ENCODE results near the gene ADH4.
A peak's percentile ranks its signal among the peaks of the same experiment; 100 is the strongest.
"Not testable (repeated sequence)": the region's sequence is repeated elsewhere in the genome, so short reads cannot be mapped to it uniquely, and the experiment has no call there.

Gene ADH4

DNA sequence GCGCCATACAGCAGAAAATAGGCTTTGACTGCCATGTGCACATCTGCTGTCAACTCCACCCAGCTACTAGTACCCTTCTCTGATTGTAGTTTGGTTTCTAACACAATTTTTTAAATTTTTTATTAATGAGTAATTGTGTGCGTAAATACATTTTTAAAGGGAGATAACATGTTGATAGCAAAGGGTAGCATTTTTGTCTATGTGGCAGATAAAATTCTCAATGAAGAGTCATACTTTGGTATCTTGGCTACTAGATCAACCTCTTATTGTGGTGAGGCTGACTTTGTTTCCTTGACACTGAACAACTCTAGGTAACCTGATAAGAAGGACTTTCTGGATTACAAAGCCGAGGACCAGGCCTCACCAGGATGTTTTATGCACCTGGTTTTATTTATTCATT, 9.5 kb downstream of the ADH4 start:
- DNase-seq (ENCODE audit: low spot score): no peak

DNA sequence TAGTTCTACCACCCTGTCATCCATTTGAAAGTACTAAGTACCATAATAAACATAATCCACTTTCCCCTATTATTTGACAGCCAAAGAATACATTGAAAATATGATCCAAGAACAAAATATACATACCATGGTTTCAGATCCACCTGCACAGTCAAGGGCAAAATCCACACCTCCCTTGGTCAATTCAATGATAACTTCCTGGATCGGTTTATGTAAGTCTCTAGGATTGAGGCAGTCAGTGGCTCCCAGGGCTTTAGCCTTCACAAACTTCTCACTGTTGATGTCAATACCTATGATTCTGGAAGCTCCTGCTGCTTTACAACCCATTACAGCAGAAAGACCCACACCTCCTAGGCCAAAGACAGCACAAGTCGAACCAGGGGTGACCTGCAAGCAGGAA, 12.7 kb downstream of the ADH4 start:
- no peak for DNase-seq (ENCODE audit: low spot score)

DNA sequence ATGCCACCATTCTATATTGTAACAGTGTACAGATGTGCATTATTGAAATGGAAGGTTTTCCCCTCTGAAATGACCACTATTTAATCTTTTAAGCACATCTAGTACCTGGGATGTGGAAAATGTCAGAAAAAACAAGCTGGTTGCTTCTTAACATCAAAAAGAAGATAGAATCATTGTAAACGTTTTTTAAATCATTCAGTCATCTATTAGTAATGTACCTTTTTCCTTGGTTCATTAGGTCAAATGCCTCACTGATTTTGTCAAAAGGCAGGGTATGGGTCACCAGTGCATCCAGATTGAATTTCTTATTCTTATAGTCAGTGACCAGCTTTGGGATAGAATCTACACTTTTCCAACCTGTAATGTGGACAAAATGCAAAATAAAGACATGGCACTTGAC, 17.7 kb downstream of the ADH4 start:
- no peak for DNase-seq (ENCODE audit: low spot score)

DNA sequence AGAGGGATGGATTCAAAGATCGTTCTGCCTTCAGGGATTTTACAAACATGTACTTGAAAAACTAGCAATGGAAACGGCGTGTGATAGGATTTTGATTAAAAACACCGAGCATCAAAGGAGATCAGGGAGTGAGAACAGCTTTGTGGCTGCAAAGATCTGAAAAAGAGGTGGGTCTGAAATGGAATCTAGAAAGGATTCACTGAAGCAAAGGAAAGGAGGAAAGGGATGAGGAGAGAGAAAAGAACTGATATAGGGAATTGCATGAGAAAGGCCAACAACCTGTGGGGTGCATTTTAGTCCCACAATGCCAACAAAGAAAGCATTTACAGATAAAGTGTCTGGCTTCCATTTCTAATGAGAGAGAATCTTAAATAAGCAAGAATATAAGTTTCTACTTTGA, 23.1 kb downstream of the ADH4 start:
- DNase-seq (ENCODE audit: low spot score): no peak

DNA sequence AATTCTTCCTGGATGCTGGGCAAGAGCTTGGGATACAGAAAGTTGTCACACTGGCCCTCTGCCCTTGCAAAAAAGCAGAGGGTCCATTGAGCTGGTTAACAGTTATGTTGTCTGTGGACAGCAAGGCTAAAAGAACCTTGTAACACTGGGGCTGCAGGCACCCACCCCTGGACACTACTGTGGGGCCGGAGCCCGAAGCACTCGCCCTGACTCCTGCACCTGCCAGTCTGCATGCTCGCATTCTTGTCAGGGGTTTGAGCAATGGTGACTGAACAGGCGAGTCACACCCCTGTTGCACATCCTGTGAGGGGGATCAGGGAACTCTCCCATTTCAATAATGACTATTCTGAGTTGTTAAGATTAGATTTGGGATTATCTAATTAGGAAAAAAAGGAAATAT, 23.6 kb downstream of the ADH4 start:
- DNase-seq (ENCODE audit: low spot score): no peak

DNA sequence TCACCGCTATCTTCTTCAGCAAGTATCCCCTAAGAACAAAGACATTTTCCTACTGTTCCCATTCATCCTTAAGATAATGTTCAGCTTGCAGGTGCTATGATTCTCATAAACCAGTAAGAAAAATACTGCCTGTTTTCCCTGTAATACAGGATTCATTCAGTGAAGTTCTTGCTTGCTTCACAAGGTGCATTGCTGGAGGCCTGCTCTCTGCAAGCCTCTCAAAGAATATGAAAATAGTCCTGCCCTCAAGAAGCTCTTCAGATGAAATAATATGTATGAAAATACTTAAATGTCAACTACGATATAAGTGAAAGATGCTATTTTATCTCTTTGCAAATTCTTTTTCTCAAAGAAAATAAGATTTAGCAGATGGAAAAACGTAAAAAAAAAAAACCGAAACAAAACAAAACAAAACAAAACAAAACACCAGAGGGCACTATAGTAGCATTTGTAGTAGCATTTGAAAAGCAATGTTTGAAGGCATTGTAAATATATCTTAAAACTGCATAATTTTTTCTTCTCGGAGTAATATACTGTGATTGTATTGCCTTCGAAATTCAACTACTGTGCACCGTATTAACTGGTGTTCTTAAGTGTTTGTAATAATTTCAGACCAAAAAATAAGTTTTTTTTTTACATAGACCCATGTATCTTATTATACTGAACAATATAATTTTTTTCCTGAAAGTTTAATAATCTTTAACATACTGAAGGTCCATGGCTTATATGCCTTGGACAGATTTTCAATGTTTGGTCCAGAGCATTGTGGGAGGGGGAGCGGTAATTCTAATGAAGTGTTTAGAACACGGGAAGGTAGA, 26.0 kb downstream of the ADH4 start:
- no peak for DNase-seq (ENCODE audit: low spot score)

DNA sequence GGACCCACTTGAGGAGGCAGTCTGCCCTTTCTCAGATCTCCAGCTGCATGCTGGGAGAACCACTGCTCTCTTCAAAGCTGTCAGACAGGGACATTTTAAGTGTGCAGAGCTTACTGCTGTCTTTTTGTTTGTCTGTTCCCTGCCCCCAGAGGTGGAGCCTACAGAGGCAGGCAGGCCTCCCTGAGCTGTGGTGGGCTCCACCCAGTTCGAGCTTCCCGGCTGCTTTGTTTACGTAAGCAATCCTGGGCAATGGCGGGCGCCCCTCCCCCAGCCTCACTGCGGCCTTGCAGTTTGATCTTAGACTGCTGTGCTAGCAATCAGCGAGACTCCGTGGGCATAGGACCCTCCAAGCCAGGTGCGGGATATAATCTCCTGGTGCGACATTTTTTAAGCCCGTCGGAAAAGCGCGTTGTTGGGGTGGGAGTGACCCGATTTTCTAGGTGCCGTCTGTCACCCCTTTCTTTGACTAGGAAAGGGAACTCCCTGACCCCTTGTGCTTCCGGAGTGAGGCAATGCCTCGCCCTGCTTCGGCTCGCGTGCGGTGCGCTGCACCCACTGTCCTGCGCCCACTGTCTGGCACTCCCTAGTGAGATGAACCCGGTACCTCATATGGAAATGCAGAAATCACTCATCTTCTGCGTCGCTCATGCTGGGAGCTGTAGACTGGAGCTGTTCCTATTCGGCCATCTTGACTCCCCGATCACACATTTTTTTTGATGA, 26.8 kb downstream of the ADH4 start:
- DNase-seq (ENCODE audit: low spot score): not testable (repeated sequence)

DNA sequence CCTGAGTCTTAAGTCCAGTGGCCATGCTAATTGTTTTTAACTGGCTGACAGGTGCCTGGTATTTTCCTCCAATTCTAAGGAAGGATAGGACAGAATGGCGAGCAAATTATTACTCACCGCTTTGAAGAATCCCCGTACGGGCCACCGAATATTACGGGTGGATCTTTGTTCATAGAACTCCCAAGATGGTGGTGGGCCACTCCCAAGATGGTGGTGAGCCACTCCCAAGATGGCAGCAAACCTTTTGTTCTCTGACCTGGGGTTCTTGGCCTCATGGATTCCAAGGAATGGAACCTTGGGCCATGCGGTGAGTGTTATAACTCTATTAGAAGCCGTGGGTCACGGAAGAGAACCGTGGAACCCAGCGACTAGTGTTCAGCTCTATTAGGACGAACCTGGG, 34.8 kb downstream of the ADH4 start:
- DNase-seq (ENCODE audit: low spot score): not testable (repeated sequence)

DNA sequence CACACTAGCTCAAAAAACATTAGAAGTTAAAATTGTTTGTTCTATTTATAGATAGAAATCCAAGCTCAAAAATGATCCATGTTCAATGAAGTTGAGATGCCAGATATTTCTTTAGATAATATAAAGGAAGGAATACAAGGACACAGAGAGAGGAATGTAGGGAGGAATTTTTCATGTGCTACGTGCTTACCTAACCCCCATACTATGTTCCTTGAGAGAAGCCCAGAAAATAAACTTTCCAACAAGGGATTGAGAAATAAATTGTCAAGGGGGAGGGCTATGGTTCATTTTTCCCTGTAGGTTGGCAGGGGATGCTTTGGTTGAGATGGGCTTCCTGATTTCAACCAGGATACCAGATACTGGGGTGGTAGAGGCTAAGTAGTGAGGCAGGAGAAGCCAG, 39.9 kb downstream of the ADH4 start:
- no peak for DNase-seq (ENCODE audit: low spot score)

DNA sequence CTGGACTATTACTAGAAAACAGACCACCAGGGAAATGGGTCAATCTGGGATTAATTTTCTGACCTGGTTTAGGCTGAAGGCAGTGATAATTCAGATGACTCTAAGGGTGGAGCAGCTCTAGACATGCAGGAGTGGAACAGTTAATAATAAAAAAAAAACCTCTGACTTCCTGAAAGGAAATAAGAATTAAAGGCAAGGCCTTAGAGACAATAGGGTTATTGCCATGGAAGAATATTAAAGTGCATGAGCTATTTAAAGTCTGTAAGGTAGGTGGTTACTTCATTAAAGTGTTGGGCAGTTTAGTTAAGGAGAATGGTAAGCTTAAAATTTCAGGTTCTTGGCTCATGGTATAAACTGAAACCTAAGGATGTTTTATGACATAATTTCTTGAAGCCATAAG, 40.9 kb downstream of the ADH4 start:
- DNase-seq (ENCODE audit: low spot score): no peak

DNA sequence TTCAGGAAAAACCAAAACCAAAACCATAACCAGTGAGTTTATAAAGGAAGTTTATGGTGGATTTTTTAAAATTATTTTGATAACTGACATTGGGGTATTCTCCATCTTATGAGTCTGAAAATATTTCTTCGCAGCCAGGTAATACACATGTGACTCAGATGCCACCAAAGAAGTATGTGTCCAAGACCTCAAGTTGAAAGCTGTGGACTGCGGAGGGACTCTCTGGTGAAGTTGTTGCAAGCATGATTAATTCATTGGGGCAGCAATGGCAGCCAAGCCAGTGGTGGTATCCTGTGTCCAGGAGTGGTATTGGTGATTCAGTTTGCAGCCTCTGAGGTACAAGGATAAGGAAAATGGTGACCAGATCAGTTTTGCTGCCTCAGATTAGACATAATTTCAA, 41.5 kb downstream of the ADH4 start:
- no peak for DNase-seq (ENCODE audit: low spot score)

DNA sequence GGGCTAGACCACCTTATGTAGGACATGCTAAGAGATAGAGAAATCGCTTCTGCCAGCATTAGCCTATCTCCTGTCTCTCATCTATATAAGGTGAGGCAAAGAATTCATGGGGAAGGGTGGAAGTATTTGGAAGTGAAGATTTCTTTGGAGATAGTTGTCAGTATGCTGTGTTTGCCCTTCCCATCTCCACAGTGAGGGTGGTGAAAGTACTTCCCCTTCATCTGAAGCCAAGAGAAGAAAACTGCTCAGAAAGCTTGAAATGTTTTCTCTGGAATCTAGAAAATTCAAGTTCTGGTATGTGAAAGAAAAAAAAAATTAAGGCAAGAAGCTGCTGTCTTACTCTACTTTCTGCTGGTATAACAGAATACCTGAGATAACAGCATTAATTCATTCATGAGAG, 43.2 kb downstream of the ADH4 start:
- no peak for DNase-seq (ENCODE audit: low spot score)

DNA sequence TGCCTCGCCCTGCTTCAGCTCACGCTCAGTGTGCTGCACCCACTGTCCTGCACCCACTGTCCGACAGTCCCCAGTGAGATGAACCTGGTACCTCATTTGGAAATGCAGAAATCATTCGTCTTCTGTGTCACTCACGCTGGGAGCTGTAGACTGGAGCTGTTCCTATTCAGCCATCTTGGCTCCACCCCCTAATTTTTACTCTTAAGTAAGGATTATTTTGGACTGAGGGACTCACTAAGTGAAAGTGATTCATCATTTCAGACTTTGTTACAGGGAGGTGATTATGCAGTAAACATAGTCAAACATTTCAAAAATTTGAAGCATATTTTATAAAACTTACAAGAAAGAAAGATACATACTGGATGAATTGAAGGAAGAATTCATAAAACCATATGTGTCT, 44.3 kb downstream of the ADH4 start:
- DNase-seq (ENCODE audit: low spot score): not testable (repeated sequence)

DNA sequence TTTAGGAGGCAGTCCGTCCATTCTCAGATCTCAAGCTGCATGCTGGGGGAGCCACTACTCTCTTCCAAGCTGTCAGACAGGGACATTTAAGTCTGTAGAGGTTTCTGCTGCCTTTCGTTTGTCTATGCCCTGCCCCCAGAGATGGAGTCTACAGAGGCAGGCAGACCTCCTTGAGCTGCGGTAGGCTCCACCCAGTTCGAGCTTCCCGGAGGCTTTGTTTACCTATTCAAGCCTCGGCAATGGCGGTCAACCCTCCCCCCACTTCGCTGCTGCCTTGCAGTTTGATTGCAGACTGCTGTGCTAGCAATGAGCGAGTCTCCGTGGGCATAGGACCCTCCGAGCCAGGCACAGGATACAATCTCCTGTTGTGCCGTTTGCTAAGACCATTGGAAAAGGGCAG, 44.8 kb downstream of the ADH4 start:
- no peak for DNase-seq (ENCODE audit: low spot score)

DNA sequence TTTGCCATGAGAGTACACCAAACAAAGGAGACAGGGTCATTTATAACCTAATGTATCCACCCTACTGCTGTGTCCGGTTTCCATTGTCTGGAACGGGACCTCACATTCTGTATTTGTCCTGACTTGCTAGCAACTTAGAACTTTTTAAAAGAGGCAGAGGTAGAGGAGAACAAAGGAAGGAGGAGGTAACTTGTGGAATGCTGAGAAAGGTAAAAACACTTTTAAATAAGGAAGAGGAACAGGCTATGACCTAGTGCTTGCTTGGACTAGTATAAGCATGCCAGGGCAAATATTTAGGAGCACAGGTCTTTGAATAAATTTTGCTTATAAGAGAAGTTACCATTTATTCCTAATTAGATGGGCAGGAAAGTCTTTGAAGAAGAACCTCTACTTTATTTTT, 52.3 kb downstream of the ADH4 start:
- not testable (repeated sequence) for DNase-seq (ENCODE audit: low spot score)

DNA sequence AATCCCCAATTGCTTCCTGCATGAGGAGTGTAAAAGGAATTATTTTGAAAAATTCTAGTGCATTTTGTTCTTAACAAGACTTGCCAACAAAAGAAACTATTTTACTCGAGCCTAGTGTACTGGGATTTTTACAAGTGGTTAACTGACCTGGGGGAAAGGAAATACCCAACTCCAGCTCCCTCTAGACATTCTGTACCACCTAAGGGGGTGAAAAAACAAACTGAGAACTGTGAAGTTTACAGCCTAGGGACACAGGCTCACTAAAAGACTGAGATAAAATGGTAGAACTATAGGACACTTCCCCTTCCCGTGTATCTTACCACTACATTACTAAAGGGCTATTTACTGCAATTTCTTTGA, 52.9 kb downstream of the ADH4 start:
- DNase-seq (ENCODE audit: low spot score): no peak

DNA sequence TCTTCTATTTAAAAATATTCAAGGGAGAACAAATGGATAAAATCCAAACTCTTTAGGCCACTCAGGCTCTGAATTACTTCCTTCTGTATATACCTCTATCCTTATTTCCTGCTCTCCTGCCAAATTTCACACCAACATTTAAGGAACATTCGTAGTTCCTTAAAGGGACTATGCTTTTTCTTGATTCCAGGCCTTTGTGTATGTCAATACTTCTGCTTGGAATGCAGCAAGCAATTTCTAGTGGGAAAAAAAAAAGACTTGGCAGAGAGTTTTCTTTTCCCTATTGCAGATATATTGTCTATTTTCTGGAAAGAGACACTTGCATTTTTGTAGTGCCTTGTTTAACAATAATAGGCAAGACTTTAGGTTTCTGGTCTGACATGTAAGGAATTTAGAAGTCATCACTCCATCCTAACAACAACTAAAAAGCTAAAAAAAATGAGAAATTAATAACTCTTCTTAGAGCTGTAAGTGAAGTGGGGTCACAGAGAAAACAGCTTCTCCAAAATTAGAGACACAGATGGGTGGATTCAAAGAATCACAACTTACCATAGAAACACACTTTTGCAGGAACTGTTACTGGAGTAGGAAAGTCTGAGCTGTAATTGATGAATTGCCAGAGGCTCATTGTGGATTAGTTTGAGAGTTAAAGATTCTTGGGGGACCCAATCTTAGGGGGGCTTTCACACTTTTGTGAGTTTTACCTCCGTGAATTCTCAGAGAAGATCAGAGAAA, 53.4 kb downstream of the ADH4 start:
- DNase-seq (ENCODE audit: low spot score): no peak

DNA sequence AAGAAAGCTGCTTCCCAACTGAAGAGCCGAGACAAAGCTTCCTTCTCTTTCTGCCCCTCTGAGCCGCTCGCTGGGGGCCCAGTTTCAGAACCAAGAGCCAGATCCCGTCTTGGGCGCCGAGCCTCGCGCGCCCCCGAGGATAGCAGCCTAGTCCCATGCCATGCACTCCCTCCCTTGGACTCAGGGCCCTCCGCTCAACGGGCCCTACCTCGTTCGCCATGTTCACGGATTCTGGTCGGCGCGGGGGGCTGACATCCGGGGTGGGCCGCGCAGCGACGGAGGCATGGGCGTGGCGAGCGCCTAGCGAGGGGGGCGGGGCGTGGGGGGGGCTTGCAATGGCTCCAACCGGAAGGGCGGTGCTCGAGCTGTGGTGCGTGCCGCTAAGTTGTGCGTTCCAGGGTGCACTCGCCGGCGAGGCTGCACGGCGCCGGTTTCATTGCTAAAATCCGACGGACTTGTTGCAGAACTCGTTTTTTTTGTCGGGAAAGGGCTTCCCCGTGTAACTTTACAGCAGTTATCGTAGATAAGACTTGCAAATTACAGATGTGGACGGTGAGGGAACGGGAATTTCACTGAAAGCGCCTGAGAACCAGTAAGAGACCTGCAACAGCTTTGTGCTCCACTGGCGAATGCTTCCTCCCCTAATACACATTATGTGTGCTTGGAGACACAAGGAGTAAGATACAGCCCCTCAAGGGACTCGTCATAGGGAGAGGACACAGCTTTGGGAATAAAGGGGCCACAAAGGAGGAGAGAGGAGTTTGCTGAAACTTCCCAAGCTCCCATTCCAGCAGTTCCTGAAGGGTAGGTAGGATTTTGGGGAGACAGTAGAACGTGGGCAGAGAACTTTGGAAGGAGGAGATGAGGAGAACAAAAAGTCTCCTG, 55.4 kb downstream of the ADH4 start, which contains the start of gene ADH5:
Gene ADH5 (minus strand): TSS at position 308 of the 885 bp plus-strand sequence. CDS start 88 bp downstream, at position 220.
- peak; percentile 85 for DNase-seq (ENCODE audit: low spot score)

DNA sequence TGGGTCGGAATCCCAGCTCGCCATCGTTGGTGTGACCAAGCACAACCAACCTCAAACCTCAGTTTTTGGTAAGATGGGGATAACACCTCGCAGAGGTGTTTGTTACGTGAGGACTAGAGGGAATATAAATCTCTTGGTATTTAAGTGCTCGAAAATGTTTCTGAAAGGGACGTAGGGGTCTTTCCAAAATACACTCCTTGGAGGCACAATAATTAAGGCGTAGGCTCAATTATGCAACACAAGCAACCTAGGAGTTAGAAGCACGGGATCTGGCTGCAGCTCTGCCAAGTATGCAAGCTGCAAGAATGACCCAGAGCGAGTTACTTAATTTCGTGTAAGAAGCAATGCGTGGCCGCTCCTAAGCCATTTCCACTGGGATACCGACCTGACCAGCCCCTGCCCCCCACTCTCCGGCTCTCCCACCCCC, 56.1 kb downstream of the ADH4 start:
- DNase-seq (ENCODE audit: low spot score): peak; percentile 54

DNA sequence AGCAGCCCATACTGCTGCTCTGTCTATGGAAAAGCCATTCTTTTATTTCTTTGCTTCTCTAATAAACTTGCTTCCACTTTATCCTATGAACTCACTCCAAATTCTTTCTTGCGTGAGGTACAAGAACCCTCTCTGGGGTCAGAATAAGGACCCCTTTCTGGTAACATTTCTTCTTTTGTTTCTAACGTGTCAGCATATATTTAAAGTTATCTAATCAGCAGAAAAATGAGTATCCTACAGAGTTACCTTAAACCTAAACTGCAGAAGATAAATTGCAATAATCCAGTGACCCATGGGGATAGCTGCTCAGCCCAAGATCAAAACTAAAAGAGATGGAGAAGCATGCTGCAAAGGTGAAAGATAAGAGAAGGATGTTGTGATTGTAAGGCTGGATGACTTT, 59.5 kb downstream of the ADH4 start:
- no peak for DNase-seq (ENCODE audit: low spot score)

DNA sequence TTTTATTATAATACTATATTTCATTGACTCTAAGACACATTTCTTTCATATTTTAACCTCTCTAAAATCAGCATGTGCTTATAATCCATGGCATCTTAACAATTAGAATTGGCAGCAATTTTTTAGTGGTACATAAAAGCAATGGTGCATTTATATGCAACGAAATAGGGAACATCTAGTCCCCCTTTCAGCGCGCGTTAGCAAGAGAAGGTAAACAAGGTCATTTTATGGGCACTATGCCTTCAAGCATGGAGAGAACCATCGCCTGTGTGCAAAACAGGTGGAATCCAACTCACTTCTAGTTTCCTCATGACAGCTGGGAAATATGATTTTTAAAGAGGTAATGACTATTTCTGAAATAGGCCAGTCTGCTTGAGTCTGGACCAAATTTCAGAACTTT, 61.9 kb downstream of the ADH4 start:
- DNase-seq (ENCODE audit: low spot score): no peak

DNA sequence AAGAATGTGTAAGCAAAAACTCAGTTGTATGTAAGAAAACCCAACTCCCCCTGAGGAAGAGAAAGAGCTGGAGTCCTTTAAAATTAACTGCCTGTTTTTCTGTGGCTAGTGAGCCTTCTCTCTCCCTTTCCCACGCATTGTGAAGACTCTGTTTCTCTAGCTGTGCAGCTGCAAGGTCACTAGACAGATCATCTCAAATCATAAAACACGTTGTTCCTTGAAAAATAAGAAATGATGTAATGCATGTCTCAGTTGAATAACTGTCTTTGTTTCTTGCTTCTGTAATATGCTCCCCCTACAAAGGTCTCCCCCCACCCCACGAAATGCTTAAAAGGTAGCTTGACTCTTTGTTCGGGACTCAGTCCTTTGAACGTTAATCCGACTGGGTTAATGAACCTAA, 63.2 kb downstream of the ADH4 start:
- not testable (repeated sequence) for DNase-seq (ENCODE audit: low spot score)

Data from putamen (tissue), 1 donor.